ENCODE data around the gene KANSL1. TPM values are rescaled to one million over a fixed set of nuclear protein-coding genes. Genes with fewer than 3 reads are reported as not detected.
A peak's percentile ranks its signal among the peaks of the same experiment; 100 is the strongest.

KANSL1 gene
- total and polyA plus RNA-seq, 4 donors = 16.2 to 189 (median 47.4) TPM

GRCh38 chr17:46147296-46147695 lies 45.9 kb downstream of the KANSL1 start:
- no peak for TF ChIP-seq CTCF (IDR thresholded peaks at IDR 0.05; ENCODE audit: control extremely low read depth, extremely low read depth)
- Histone ChIP-seq H3K9ac (ENCODE audit: insufficient read depth in 1 of 2, low read length in 2 of 2) (no peak overlapping the region), H3K36me3 (ENCODE audit: control insufficient read depth in 4 of 4, insufficient read depth in 4 of 4, low read length in 4 of 4) (no peaks in the 10 kb centered on the region), H3K9me3 (ENCODE audit: control insufficient read depth in 4 of 4, insufficient read depth in 3 of 4, low read length in 3 of 4) (no peaks in the 10 kb centered on the region), H3K4me3 (no peak overlapping the region), H3K4me1 (ENCODE audit: control insufficient read depth in 5 of 5, insufficient read depth in 5 of 5, low read length in 5 of 5) (peaks cover 0 to 27% (median 10%) of the 10 kb centered on the region in 5 donors), H3K27me3 (ENCODE audit: control insufficient read depth in 3 of 3, insufficient read depth in 3 of 3, low read length in 2 of 3) (no peaks in the 10 kb centered on the region), H3K27ac (ENCODE audit: low read depth in 1 of 2, low read length in 1 of 2) (no peak overlapping the region)
- 88 to 93% methylated on average over 3 to 4 of the region's 4 CpGs for WGBS, 2 donors
- no peak for ATAC-seq (ENCODE audit: insufficient read depth, low FRiP score)
- no peak for DNase-seq

- H3K36me3 ChIP-seq (ENCODE audit: control insufficient read depth in 4 of 4, insufficient read depth in 4 of 4, low read length in 4 of 4) = no peaks in the 10 kb centered on the region
- H3K9me3 ChIP-seq (ENCODE audit: control insufficient read depth in 4 of 4, insufficient read depth in 3 of 4, low read length in 3 of 4) = no peaks in the 10 kb centered on the region
- 47 to 65% methylated on average over 4 of the region's 4 CpGs for WGBS, 2 donors
- no peak for ATAC-seq (ENCODE audit: insufficient read depth, low FRiP score)
- no peak overlapping the region for H3K27ac ChIP-seq (ENCODE audit: low read depth in 1 of 2, low read length in 1 of 2)
- TF ChIP-seq CTCF (IDR thresholded peaks at IDR 0.05; ENCODE audit: control extremely low read depth, extremely low read depth) = no peak
- H3K27me3 ChIP-seq (ENCODE audit: control insufficient read depth in 3 of 3, insufficient read depth in 3 of 3, low read length in 2 of 3) = no peaks in the 10 kb centered on the region
- H3K4me3 ChIP-seq = no peak overlapping the region
- no peak overlapping the region for H3K9ac ChIP-seq (ENCODE audit: insufficient read depth in 1 of 2, low read length in 2 of 2)
- peak in 2 of 3 donors; percentile 38 to 39 for DNase-seq
- H3K4me1 ChIP-seq (ENCODE audit: control insufficient read depth in 5 of 5, insufficient read depth in 5 of 5, low read length in 5 of 5) = peaks cover 0 to 27% (median 2%) of the 10 kb centered on the region in 5 donors
These were observed 49.0 kb downstream of the KANSL1 start for GRCh38 chr17:46144246-46144645.

GRCh38 chr17:46143827-46144236 lies 49.4 kb downstream of the KANSL1 start:
- Histone ChIP-seq H3K4me1 (ENCODE audit: control insufficient read depth in 5 of 5, insufficient read depth in 5 of 5, low read length in 5 of 5) (peaks cover 0 to 28% (median 2%) of the 10 kb centered on the region in 5 donors), H3K27ac (ENCODE audit: low read depth in 1 of 2, low read length in 1 of 2) (no peak overlapping the region), H3K36me3 (ENCODE audit: control insufficient read depth in 4 of 4, insufficient read depth in 4 of 4, low read length in 4 of 4) (no peaks in the 10 kb centered on the region), H3K4me3 (no peak overlapping the region), H3K9ac (ENCODE audit: insufficient read depth in 1 of 2, low read length in 2 of 2) (no peak overlapping the region), H3K9me3 (ENCODE audit: control insufficient read depth in 4 of 4, insufficient read depth in 3 of 4, low read length in 3 of 4) (no peaks in the 10 kb centered on the region), H3K27me3 (ENCODE audit: control insufficient read depth in 3 of 3, insufficient read depth in 3 of 3, low read length in 2 of 3) (no peaks in the 10 kb centered on the region)
- ATAC-seq (ENCODE audit: insufficient read depth, low FRiP score) (no peak), DNase-seq (no peak)
- TF ChIP-seq CTCF (IDR thresholded peaks at IDR 0.05; ENCODE audit: control extremely low read depth, extremely low read depth) = no peak
- 63 to 75% methylated on average over 3 of the region's 3 CpGs for WGBS, 2 donors

GRCh38 chr17:46141645-46142044 lies 51.6 kb downstream of the KANSL1 start:
- Histone ChIP-seq H3K4me1 (ENCODE audit: control insufficient read depth in 5 of 5, insufficient read depth in 5 of 5, low read length in 5 of 5) (peaks cover 0 to 44% (median 2%) of the 10 kb centered on the region in 5 donors), H3K4me3 (no peak overlapping the region), H3K36me3 (ENCODE audit: control insufficient read depth in 4 of 4, insufficient read depth in 4 of 4, low read length in 4 of 4) (no peaks in the 10 kb centered on the region), H3K9me3 (ENCODE audit: control insufficient read depth in 4 of 4, insufficient read depth in 3 of 4, low read length in 3 of 4) (no peaks in the 10 kb centered on the region), H3K27ac (ENCODE audit: low read depth in 1 of 2, low read length in 1 of 2) (no peak overlapping the region), H3K9ac (ENCODE audit: insufficient read depth in 1 of 2, low read length in 2 of 2) (no peak overlapping the region), H3K27me3 (ENCODE audit: control insufficient read depth in 3 of 3, insufficient read depth in 3 of 3, low read length in 2 of 3) (no peaks in the 10 kb centered on the region)
- WGBS, 2 donors = 47 to 52% methylated on average over 5 of the region's 5 CpGs
- DNase-seq = no peak
- no peak for TF ChIP-seq CTCF (IDR thresholded peaks at IDR 0.05; ENCODE audit: control extremely low read depth, extremely low read depth)
- no peak for ATAC-seq (ENCODE audit: insufficient read depth, low FRiP score)
